ENCODE data around the gene PRSS53.
"Not testable (repeated sequence)": the region's sequence is repeated elsewhere in the genome, so short reads cannot be mapped to it uniquely, and the experiment has no call there.

The PRSS53 gene

DNA sequence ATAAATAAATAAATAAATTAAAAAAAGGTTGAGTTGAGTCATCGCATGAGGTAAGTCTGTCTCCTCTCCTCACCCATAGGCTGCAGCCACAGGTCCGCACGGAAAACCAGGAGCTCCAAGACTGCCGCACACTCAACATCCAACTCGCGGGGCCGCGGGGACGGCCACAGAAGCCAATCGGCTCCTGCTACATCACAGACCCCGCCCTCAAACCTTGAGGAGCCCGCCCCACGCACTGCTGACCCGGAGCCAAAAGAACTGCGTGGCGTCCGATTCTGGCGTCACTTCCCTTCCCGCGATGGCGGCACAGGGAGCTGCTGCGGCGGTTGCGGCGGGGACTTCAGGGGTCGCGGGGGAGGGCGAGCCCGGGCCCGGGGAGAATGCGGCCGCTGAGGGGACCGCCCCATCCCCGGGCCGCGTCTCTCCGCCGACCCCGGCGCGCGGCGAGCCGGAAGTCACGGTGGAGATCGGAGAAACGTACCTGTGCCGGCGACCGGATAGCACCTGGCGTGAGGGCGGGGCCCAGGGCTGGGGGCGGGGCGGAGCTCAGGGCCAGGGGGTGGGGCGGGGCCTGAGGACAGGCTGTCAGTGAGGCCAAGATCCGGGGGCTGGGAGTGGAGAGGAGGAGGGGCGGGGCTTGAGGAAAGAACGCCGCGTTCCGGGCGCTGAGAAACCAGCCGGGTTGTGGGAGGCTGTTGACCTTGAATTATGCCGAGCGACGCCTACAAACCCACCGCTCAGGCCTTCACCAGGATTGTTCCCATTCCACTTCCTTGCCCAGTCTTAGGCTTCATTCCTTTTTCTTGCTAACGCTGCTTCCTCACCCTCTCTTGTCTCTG, 28.9 kb upstream of the PRSS53 start, which contains the start of gene KAT8:
KAT8 (plus strand) TSS at position 281 of the 839 bp plus-strand sequence; CDS start at position 299, 18 bp downstream.
- DNase-seq, result peak; percentile 97 to 98

DNA sequence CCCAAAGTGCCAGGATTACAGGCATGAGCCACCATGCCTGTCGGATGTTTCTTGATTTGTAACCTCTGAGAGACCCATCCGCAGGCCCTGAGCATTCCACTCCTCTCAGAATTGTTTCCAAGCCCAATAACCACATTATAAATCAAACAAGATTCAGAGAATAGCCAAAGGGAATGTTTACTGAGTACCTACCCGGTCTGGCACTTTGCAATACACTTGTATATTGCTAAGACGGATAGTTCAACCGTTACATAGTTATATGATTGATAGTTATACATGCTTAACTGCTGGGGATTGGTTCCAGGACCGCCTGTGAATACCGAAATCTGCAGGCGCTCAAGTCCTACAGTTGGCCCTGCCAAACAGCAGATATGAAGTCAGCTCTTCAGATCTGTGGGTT, 25.7 kb upstream of the PRSS53 start:
- DNase-seq, result no peak

DNA sequence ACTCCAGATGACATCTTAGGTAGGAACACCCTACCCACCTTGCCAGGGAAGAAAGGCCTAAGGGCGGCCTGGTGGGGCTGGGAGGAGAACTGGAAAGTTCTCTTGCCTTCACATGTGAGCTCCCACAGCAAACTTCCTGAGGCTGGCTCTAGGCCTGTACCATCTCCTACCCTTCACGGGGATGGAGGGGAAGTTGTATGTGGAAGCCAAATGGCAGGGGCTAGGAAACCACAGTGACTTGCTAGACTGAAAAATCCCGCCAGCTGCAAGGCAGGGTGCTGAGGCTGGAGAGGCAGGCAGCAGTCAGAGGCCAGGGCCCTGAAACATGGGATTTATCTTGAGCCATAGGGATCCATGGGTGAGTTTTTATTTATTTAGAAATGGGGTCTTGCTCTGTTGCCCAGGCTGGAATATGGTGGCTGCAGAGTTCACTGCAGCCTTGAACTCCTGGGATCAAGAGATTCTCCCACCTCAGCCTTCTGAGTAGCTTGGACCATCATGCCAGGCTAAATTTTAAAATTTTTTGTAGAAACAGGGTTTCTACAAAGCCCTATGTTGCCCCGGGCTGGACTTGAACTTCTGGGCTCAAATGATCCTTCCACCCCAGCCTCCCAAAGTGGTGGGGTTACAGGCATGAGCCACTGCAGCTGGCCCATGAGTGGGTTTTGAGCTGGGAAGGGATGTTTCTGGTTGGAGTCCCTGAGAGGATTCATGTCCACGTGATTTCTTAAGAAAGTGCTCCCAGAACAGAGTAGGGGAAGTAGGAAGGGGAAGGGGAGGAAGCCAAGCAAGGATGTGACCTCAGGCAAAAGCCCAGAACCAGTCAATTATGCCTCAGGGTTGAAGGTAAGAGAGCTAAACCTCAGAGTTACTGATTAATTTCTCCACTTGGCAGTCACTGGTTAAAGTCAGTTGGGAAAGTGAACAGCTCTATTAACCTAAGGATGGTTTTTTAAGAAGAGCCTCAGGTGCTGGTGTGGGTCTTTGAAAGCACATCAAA, 24.7 kb upstream of the PRSS53 start:
- no peak for DNase-seq

- no peak for DNase-seq
These were observed 24.0 kb upstream of the PRSS53 start for GRCh38 chr16:31112711-31113110.

DNA sequence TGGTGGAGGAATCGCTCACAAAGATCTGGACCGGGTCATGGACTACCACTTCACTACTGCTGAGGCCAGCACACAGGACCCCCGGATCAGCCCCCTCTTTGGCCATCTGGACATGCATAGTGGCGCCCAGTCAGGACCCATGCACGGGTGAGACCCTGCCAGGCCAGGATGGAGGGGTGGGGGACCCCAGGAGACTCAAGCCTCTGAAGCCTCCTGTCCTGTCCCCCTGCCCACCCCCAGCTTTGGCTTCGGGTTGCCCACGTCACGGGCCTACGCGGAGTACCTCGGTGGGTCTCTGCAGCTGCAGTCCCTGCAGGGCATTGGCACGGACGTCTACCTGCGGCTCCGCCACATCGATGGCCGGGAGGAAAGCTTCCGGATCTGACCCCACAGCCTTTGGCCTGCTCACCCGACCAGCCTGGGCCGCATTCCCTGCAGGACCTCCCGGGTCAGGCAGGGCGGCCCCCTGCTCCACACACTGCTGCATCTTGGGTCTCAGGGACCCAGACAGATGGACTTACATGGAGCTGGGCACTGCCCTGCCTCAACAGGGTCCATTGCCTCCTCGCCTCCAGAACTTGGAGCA, 23.2 kb upstream of the PRSS53 start:
- no peak for DNase-seq

GRCh38 chr16:31110106-31111034, 21.6 kb upstream of the PRSS53 start:
- no peak for DNase-seq

GRCh38 chr16:31109622-31110021, 20.9 kb upstream of the PRSS53 start:
- no peak for DNase-seq

DNA sequence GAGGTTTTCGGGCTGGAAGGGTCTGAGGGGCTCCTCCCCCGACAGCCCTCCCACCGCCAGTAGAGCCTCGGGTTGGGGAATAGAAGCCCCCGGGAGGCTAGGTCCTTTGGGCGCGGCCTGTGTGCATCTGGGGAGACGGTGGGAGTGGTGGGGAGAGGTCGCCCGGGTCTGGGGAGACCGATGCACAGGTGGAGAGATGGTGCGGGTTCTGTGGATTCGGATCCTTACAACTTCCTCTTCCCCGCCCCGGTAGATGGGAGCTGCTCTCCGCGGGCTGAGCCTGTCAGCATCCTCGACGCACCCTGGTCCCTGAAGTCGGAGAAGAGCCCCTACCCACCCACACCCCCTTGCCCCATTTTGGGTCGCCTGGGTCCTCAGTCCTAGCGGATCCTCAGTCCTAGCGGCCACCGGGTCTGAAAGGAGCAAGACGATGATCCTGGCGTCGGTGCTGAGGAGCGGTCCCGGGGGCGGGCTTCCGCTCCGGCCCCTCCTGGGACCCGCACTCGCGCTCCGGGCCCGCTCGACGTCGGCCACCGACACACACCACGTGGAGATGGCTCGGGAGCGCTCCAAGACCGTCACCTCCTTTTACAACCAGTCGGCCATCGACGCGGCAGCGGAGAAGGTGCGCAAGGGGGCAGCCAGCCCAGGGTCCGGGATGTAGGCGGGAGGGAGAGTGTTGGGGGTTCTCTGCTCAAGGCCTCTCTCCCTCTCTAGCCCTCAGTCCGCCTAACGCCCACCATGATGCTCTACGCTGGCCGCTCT, 20.2 kb upstream of the PRSS53 start:
- DNase-seq, result no peak

DNA sequence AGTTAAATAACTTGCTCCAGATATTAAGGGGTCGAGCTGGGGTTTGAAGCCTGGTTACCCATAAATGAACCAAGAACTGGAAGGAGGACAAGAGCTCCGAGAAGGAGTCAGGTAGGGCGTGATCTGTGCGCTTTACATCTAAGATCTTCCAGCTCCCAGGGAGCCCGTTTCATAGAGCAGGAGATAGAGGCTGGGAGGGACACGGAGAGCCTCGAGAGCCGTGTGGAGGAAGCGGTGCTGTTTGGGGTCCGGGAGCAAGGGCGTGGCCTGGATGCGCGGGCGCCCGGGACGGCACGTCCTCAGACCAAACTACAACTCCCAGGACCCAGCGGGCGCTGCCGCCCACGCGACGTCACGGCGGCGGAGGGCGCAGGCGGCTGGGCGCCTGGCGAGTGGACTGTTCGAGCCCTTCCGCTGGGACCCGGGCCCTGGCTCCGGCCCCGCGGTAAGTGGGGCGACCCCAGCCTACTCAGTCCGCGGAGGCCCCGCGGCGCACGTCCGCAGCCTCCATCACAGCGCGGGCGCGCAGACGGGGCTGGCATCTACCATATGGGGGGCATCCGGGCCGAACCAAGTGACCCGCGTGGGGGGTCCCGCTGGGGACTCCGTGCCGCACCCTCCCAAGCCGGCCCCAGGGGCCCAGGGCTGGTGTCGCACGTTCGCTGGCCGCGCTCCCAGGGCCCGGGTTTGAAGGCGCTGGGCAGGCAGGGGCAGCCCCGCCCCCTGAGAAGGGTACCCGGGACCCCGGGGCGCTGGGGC, 19.5 kb upstream of the PRSS53 start, which contains the start of gene BCKDK:
BCKDK (plus strand) TSS at position 352 of the 759 bp plus-strand sequence. CDS start 838 bp downstream, outside the sequence.
- peak; percentile 78 to 86 for DNase-seq

GRCh38 chr16:31107465-31107867, 18.7 kb upstream of the PRSS53 start:
- DNase-seq, result peak; percentile 43 to 48

DNA sequence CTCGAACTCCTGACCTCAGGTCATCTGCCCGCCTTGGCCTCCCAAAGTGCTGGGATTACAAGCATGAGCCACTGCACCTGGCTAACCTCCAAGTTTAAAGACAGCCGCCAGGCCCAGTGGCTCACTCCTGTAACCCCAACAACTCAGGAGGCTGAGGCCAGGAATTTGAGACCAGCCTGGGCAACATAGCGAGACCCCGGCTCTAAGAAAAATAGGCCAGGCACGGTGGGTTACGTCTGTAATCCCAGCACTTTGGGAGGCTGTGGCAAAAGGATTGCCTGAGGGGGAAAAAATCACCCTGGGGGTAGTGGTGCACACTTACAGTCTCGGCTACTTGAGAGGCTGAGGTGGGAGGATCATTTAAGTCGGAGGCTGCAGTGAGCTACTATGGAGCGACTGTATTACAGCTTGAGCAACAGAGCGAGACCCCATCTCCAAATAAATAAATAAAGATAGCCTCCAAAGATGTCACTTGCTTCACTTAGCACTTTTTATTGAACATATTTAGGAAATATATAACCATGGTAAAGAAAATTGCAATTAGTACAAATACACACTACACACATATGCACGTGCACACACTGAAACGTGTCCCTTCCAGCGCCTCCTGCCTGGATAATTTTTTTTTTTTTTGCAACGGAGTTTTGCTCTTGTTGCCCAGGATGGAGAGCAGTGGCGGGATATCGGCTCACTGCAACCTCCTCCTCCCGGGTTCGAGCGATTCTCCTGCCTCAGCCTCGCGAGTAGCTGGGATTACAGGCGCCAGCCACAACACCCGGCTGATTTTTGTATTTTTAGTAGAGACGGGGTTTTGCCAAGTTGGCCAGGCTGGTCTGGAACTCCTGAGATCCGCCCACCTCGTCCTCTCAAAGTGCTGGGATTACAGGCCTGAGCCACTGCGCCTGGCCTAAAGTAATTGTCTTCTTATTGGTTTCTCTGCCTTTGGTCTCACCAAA, 18.0 kb upstream of the PRSS53 start:
- DNase-seq, result no peak

DNA sequence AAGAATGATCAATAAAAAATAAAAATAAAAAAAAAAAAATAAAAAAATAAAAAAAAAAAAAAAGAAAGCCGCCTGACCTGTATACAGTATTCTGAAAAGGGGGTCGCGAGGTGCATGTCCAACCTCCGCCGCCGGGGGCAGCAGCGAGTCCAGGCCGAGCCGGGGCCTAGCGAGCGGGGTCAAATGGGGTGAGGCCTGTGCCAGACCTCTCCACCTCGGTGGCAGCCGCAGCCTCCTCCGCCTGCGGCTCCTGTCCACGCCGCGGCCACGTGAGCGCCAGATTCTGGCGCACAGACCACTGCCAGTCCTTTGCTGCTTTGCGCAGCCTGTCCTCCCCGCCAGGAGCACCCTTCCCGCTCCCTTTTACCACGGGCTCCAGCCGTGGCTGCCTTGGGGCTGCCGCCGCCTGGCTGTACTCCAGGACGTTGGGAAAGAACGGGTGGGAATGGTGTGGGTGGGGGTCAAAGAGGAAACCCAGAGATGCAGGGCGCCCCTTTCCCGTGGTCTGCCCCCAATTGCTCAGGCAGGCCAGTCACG, 17.0 kb upstream of the PRSS53 start:
- DNase-seq, result peak; percentile 86 to 91

GRCh38 chr16:31100876-31101641, 12.3 kb upstream of the PRSS53 start:
- not testable (repeated sequence) for DNase-seq

GRCh38 chr16:31099860-31100638, 11.3 kb upstream of the PRSS53 start:
- no peak for DNase-seq

DNA sequence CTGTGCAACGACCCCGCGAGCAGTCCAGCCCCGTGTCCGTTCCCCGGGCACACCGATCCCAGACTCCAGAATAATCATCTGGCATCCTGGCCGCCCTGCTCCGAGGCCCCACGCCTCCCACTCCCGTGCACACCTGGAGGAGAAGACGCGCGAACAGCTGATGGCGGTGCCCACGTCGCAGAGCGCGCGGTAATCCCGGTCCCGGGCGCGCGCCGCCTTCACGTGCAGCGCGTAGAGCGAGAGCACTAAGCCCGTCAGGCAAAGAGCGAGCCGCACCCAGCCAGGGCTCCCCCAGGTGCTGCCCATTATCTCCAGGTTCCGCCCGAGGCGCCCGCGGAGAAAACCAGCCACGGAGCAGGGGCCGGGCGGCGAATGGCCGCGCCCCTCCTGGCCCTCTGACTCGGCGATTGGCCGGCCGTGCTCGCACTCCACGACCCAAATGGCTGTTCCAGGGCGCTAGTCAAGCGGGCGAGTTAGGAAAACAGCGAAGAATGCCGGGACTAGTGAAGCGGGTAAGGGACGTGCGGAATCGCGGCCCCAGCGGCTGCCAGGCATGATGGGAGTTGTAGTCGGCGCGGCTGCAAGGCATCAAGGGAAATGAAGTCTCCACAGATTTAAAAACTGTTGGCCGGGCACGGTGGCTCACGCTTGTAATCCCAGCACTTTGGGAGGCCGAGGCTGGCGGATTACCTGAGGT, 5.8 kb upstream of the PRSS53 start, which contains the start of gene VKORC1:
VKORC1 (minus strand) TSS at position 374 of the 697 bp plus-strand sequence; CDS start at position 306, 68 bp downstream.
- peak; percentile 89 to 92 for DNase-seq

- no peak for DNase-seq
These were observed 5.3 kb upstream of the PRSS53 start for GRCh38 chr16:31094088-31094423.
